Mesenchymal stem cell (in vitro differentiated cells and primary cell): ENCODE measurements around the gene MRE11.

Source experiments
- DNase-seq: peaks from one replicate; pipeline ENCODE4 v3.0.0-alpha.2; 2013
- H2AFZ ChIP-seq: one replicate; pipeline ENCODE4 v1.6.1; 2013; ENCODE audit warnings: low read depth, mild to moderate bottlenecking, control low read depth, inconsistent platforms, low read length, moderate library complexity
- H2AK5ac ChIP-seq: 2 replicates; pipeline ENCODE4 v1.6.1; 2013; ENCODE audit warnings: low read length, moderate library complexity, mild to moderate bottlenecking, inconsistent platforms; ENCODE audit not compliant: severe bottlenecking
- H2BK120ac ChIP-seq: one replicate; pipeline ENCODE4 v1.6.1; 2013; ENCODE audit warnings: low read depth, mild to moderate bottlenecking, inconsistent platforms, low read length, moderate library complexity
- H2BK12ac ChIP-seq, 2 experiments: one replicate each; pipeline ENCODE4 v1.6.1; 2013; ENCODE audit warnings: inconsistent platforms in 2 of 2, low read length in 2 of 2, mild to moderate bottlenecking in 2 of 2, moderate library complexity in 2 of 2, control low read depth in 1 of 2
- H2BK15ac ChIP-seq: one replicate; pipeline ENCODE4 v1.6.1; 2013; ENCODE audit warnings: mild to moderate bottlenecking, low read depth, inconsistent platforms; ENCODE audit not compliant: poor library complexity, severe bottlenecking
- H2BK5ac ChIP-seq: 2 replicates; pipeline ENCODE4 v1.6.1; 2013; ENCODE audit warnings: low read depth, mild to moderate bottlenecking, low read length, control low read depth, inconsistent platforms; ENCODE audit not compliant: poor library complexity, severe bottlenecking
- H3K14ac ChIP-seq, 2 experiments: one replicate each; pipeline ENCODE4 v1.6.1; 2013; ENCODE audit warnings: inconsistent platforms in 2 of 2, low read length in 2 of 2, control low read depth in 1 of 2, mild to moderate bottlenecking in 1 of 2, moderate library complexity in 1 of 2
- H3K18ac ChIP-seq, 2 experiments: one replicate each; pipeline ENCODE4 v1.6.1; 2013; ENCODE audit warnings: inconsistent platforms in 2 of 2, low read length in 2 of 2, control low read depth in 1 of 2, low read depth in 1 of 2, mild to moderate bottlenecking in 1 of 2
- H3K23ac ChIP-seq, 2 experiments: one replicate each; pipeline ENCODE4 v1.6.1; 2013; ENCODE audit warnings: inconsistent platforms in 2 of 2, low read length in 2 of 2, mild to moderate bottlenecking in 2 of 2, moderate library complexity in 2 of 2, control low read depth in 1 of 2
- H3K27ac ChIP-seq: 2 replicates; pipeline ENCODE4 v1.5.1; 2013; ENCODE audit warnings: mild to moderate bottlenecking, moderate library complexity, low read length, control low read depth, inconsistent platforms; ENCODE audit not compliant: poor library complexity, severe bottlenecking
- H3K27me3 ChIP-seq, 2 experiments: 2 replicates each; pipeline versions ENCODE4 v1.6.1 to v1.7.0; 2013; ENCODE audit warnings: low read length in 2 of 2, mild to moderate bottlenecking in 2 of 2, moderate library complexity in 2 of 2, control low read depth in 1 of 2, inconsistent platforms in 1 of 2; ENCODE audit not compliant: control insufficient read depth in 1 of 2, insufficient read depth in 1 of 2
- H3K36me3 ChIP-seq, 2 experiments: 2 replicates each; pipeline versions ENCODE4 v1.6.1 to v1.7.0; 2013; ENCODE audit warnings: low read length in 2 of 2, control low read depth in 1 of 2, inconsistent platforms in 1 of 2, low read depth in 1 of 2, mild to moderate bottlenecking in 1 of 2; ENCODE audit not compliant: insufficient read depth in 2 of 2, control insufficient read depth in 1 of 2
- H3K4ac ChIP-seq, 2 experiments: one replicate each; pipeline ENCODE4 v1.6.1; 2013; ENCODE audit warnings: inconsistent platforms in 2 of 2, low read length in 2 of 2, mild to moderate bottlenecking in 2 of 2, moderate library complexity in 2 of 2, control low read depth in 1 of 2, low read depth in 1 of 2
- H3K4me1 ChIP-seq: 2 replicates; pipeline ENCODE4 v1.6.1; 2013; ENCODE audit warnings: low read depth, low read length, control low read depth; ENCODE audit not compliant: control insufficient read depth, insufficient read depth
- H3K4me2 ChIP-seq: 2 replicates; pipeline ENCODE4 v1.6.1; 2013; ENCODE audit warnings: low read length, mild to moderate bottlenecking, inconsistent platforms; ENCODE audit not compliant: poor library complexity, severe bottlenecking
- H3K4me3 ChIP-seq, 2 experiments: 2 replicates each; pipeline versions ENCODE4 v1.5.1 to v1.7.0; 2013; ENCODE audit warnings: low read length in 2 of 2, mild to moderate bottlenecking in 2 of 2, control low read depth in 1 of 2, low read depth in 1 of 2; ENCODE audit not compliant: insufficient read depth in 1 of 2
- H3K79me1 ChIP-seq: replicated peaks from 2 replicates; pipeline ENCODE4 v1.6.1; 2013; ENCODE audit warnings: mild to moderate bottlenecking, control low read depth, low read length, inconsistent platforms; ENCODE audit not compliant: poor library complexity, severe bottlenecking
- H3K9ac ChIP-seq: 2 replicates; pipeline ENCODE4 v1.7.0; 2013; ENCODE audit warnings: mild to moderate bottlenecking, low read length, moderate library complexity
- H3K9me3 ChIP-seq: 2 replicates; pipeline ENCODE4 v1.7.0; 2013; ENCODE audit warnings: mild to moderate bottlenecking, low read length; ENCODE audit not compliant: control insufficient read depth
- H4K8ac ChIP-seq: one replicate; pipeline ENCODE4 v1.6.1; 2013; ENCODE audit warnings: inconsistent platforms, mild to moderate bottlenecking, low read length, moderate library complexity
- H4K91ac ChIP-seq: one replicate; pipeline ENCODE4 v1.6.1; 2013; ENCODE audit warnings: mild to moderate bottlenecking, low read length, inconsistent platforms
- WGBS: methylation state at CpG from one replicate; pipeline ENCODE4 v1.1.7; 2013; ENCODE audit warnings: mixed read lengths; 5-methylcytosine and 5-hydroxymethylcytosine counted together

The MRE11 gene

GRCh38 chr11:94400839-94401772 is 92.5 kb downstream of the MRE11 start, which contains the start of gene GPR83:
Gene GPR83 (minus strand): TSS chr11:94401419. CDS start chr11:94401247, 172 bp downstream.
- Histone ChIP-seq H4K8ac (peak within 1 kb of the TSS; percentile 5), H3K9me3 (no peaks in the 10 kb centered on the region), H3K4me3 (peak within 1 kb of the TSS; percentile 44 to 82), H3K18ac (no peak within 1 kb of the TSS), H2BK5ac (no peak within 1 kb of the TSS), H3K4ac (no peak within 1 kb of the TSS), H2AFZ (peak within 1 kb of the TSS; percentile 36), H3K27me3 (peaks cover 55 to 61% of the 10 kb centered on the region in 2 experiments), H3K9ac (peak within 1 kb of the TSS; percentile 70), H3K4me2 (peak within 1 kb of the TSS; percentile 64), H2AK5ac (no peak within 1 kb of the TSS), H3K27ac (no peak within 1 kb of the TSS), H2BK12ac (no peak within 1 kb of the TSS), H3K23ac (peak within 1 kb of the TSS in 1 of 2 experiments; percentile 26), H4K91ac (no peak within 1 kb of the TSS), H3K79me1 (no peaks in the 10 kb centered on the region), H3K36me3 (no peaks in the 10 kb centered on the region), H2BK15ac (no peak within 1 kb of the TSS), H3K4me1 (peaks cover 8% of the 10 kb centered on the region), H3K14ac (no peak within 1 kb of the TSS), H2BK120ac (no peak within 1 kb of the TSS)
- WGBS: 5% methylated on average over 73 of the region's 73 CpGs
- DNase-seq: peak; percentile 15

GRCh38 chr11:94400457-94400838 is 93.2 kb downstream of the MRE11 start:
- DNase-seq: no peak
- H3K27ac ChIP-seq: no peak overlapping the region
- WGBS: 34% methylated on average over 4 of the region's 4 CpGs
- H2BK5ac ChIP-seq: no peak overlapping the region
- no peak overlapping the region for H3K14ac ChIP-seq
- H4K8ac ChIP-seq: peak overlapping the region; percentile 5
- H3K79me1 ChIP-seq: no peaks in the 10 kb centered on the region
- no peak overlapping the region for H2AK5ac ChIP-seq
- H3K4me2 ChIP-seq: no peak overlapping the region
- peaks cover 55 to 64% of the 10 kb centered on the region in 2 experiments for H3K27me3 ChIP-seq
- H3K18ac ChIP-seq: no peak overlapping the region
- no peak overlapping the region for H2BK120ac ChIP-seq
- H2AFZ ChIP-seq: no peak overlapping the region
- peak overlapping the region; percentile 70 for H3K9ac ChIP-seq
- H3K4me1 ChIP-seq: peaks cover 8% of the 10 kb centered on the region
- no peak overlapping the region for H3K23ac ChIP-seq
- H2BK12ac ChIP-seq: no peak overlapping the region
- no peaks in the 10 kb centered on the region for H3K36me3 ChIP-seq
- H4K91ac ChIP-seq: no peak overlapping the region
- H3K4me3 ChIP-seq: peak overlapping the region in 1 of 2 experiments; percentile 82
- no peaks in the 10 kb centered on the region for H3K9me3 ChIP-seq
- no peak overlapping the region for H3K4ac ChIP-seq
- no peak overlapping the region for H2BK15ac ChIP-seq

- H4K8ac ChIP-seq: no peak overlapping the region
These were observed 93.6 kb downstream of the MRE11 start for GRCh38 chr11:94400050-94400449.

GRCh38 chr11:94398101-94398500 is 95.5 kb downstream of the MRE11 start:
- Histone ChIP-seq H2BK12ac (no peak overlapping the region), H2AFZ (no peak overlapping the region), H2BK120ac (no peak overlapping the region), H3K9me3 (no peaks in the 10 kb centered on the region), H3K14ac (no peak overlapping the region), H3K27me3 (peaks cover 59 to 69% of the 10 kb centered on the region in 2 experiments), H3K4me3 (no peak overlapping the region), H4K91ac (no peak overlapping the region), H3K9ac (no peak overlapping the region), H3K27ac (no peak overlapping the region), H3K4me1 (peaks cover 8% of the 10 kb centered on the region), H3K36me3 (no peaks in the 10 kb centered on the region), H3K4ac (no peak overlapping the region), H3K4me2 (no peak overlapping the region), H2BK5ac (no peak overlapping the region), H2BK15ac (no peak overlapping the region), H3K23ac (no peak overlapping the region), H4K8ac (no peak overlapping the region), H2AK5ac (no peak overlapping the region), H3K18ac (no peak overlapping the region), H3K79me1 (no peaks in the 10 kb centered on the region)
- WGBS: 79% methylated on average over 5 of the region's 5 CpGs
- DNase-seq: no peak

More at GRCh38 chr11:94400050-94400449, 93.6 kb downstream of the MRE11 start:
- no peak overlapping the region for H2BK12ac ChIP-seq
- peaks cover 8% of the 10 kb centered on the region for H3K4me1 ChIP-seq
- no peaks in the 10 kb centered on the region for H3K79me1 ChIP-seq
- H4K91ac ChIP-seq: no peak overlapping the region
- H3K9ac ChIP-seq: no peak overlapping the region
- no peak overlapping the region for H2BK15ac ChIP-seq
- H3K18ac ChIP-seq: no peak overlapping the region
- H3K4me3 ChIP-seq: no peak overlapping the region
- H2AK5ac ChIP-seq: no peak overlapping the region
- H3K9me3 ChIP-seq: no peaks in the 10 kb centered on the region
- H3K4ac ChIP-seq: no peak overlapping the region
- no peak overlapping the region for H3K4me2 ChIP-seq
- no peak overlapping the region for H2AFZ ChIP-seq
- WGBS: 31% methylated on average over 4 of the region's 4 CpGs
- H3K23ac ChIP-seq: no peak overlapping the region
- no peak overlapping the region for H2BK120ac ChIP-seq
- peaks cover 55 to 68% of the 10 kb centered on the region in 2 experiments for H3K27me3 ChIP-seq
- no peak overlapping the region for H2BK5ac ChIP-seq
- no peaks in the 10 kb centered on the region for H3K36me3 ChIP-seq
- H3K27ac ChIP-seq: no peak overlapping the region
- no peak for DNase-seq
- H3K14ac ChIP-seq: no peak overlapping the region
